GM13977 (cell line): ENCODE data around the gene CPN2.

Experiments
- DNase-seq: peaks from one replicate; pipeline ENCODE4 v3.0.0; 2012; ENCODE audit warnings: low spot score
- CTCF ChIP-seq: IDR thresholded peaks from 2 replicates; pipeline ENCODE4 v1.5.1; 2012; ENCODE audit warnings: mild to moderate bottlenecking, control low read depth; ENCODE audit not compliant: insufficient read depth; ENCODE audit errors: extremely low read depth, missing control alignments
- in situ Hi-C: fragments of 300-500 bp; cut with MboI; formaldehyde crosslinking; loops from one replicate; pipeline ENCODE4 v1.12.0; 2022; ENCODE audit warnings: low sequenced_read_pairs, low pct_unique_long_range_greater_than_20kb, mixed read lengths, inconsistent platforms; ENCODE audit not compliant: unreplicated experiment

The CPN2 gene

DNA sequence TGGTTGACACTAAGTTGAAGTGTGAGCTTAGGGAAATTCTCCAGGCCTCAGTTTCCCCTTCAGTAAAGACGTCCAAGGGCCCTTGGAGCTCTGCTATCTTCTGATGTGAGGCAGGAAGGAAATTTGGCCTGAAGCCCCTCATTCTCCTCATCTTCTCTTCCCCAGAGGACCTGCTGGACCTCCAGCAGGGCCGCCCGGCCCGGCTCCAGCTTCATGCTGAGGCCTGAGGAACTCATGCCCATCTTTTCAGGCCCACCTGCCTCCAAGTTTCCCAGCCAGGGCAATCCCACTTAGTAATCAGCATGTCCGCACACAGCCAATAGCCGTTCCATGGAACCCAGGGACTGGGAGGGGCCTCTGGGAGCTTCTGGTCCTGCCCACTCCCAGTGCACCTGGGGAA lies 14.4 kb upstream of the CPN2 start:
- no peak for DNase-seq
- in situ Hi-C loops, result no loop called here
- TF ChIP-seq CTCF, result no peak

GRCh38 chr3:194364652-194365434 lies 13.7 kb upstream of the CPN2 start:
- TF ChIP-seq CTCF, result no peak
- DNase-seq, result no peak
- in situ Hi-C loops, result no loop called here

- in situ Hi-C loops, result no loop called here
- DNase-seq, result no peak
- TF ChIP-seq CTCF, result no peak
Measured at GRCh38 chr3:194364314-194364651, 13.2 kb upstream of the CPN2 start.

DNA sequence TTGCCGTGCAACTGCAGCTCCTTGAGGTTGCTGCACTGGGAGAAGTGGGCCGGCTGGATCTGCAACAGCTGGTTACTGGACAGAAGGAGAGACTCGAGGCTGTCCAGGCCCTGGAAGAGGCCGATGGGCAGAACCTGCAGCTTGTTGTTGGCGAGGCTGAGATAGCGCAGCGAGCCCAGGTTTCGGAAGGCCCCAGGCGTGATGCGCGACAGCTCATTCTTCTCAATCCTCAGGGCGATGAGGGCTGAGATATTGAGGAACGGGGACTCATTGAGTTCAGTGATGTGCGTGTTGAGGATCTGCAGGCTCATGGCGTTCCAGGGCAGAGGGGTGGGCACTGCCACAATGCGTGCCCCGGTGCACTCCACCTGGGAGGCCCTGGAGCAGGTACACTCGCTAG lies 9.4 kb upstream of the CPN2 start:
- in situ Hi-C loops, result no loop called here
- no peak for DNase-seq
- TF ChIP-seq CTCF, result no peak

DNA sequence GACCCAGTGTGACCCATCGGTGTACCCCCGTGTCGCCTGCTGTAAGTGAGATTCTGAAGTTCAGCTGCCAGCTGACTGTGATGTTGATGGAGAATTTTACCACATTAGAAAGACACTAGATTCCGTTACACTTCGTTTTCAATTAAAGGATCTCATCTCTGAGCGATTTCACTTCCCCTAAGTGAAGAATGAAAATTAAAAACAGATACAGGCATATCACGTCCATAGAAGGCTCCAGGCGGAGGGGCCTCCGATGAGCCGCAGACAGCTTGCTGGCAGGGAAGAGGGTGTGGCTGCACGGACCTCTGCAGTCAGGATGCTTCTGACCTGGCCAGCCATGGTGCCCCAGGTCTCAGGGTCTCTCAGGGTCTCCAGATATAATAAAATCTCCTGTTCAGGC lies 6.6 kb upstream of the CPN2 start:
- in situ Hi-C loops, result no loop called here
- DNase-seq, result no peak
- TF ChIP-seq CTCF, result no peak

DNA sequence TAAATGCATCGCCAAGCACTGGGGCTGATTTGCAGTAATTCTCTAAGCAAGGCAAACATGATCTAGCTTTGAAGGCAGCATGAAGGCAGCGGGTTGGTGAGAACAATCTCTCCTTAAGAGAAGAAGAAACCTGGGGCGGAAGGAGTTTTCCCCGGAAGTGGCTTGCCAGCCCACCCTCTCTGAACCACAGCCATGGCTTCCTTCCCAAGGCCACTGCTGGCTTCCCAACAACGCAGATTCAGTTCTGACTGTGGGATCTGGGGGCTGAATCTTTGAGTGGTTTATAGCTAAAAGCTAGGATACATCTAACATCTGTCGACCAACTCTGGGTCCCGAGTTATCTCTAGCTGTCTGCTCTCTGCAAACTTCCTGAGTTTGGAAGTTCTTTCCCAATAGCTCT lies 4.3 kb upstream of the CPN2 start:
- in situ Hi-C loops, result no loop called here
- TF ChIP-seq CTCF, result no peak
- no peak for DNase-seq
